ENCODE measurements around the gene HBB. TPM values are rescaled to one million over a fixed set of nuclear protein-coding genes. Genes with fewer than 3 reads are reported as not detected.

The HBB gene
- polyA plus RNA-seq, 1 donor from 2014 or later, result not detected

GRCh38 chr11:5238486-5238885, 11.6 kb upstream of the HBB start:
- H3K36me3 ChIP-seq (ENCODE audit: insufficient read depth, low read length), result no peaks in the 10 kb centered on the region
- H3F3A ChIP-seq (ENCODE audit: insufficient read depth, low read length, poor library complexity, severe bottlenecking), result no peaks in the 10 kb centered on the region
- no peaks in the 10 kb centered on the region for H3K9me2 ChIP-seq (ENCODE audit: insufficient read depth, low read length)
- no peak overlapping the region for H3K4me2 ChIP-seq (ENCODE audit: low read length)
- no peak for TF ChIP-seq SMC3 (conservative IDR thresholded peaks at IDR 0.05; ENCODE audit: poor library complexity)
- no peak for TF ChIP-seq RAD21 (conservative IDR thresholded peaks at IDR 0.05)
- no peak for TF ChIP-seq MXI1 (conservative IDR thresholded peaks at IDR 0.05; ENCODE audit: poor library complexity, severe bottlenecking)
- no peak for TF ChIP-seq TAF1 (IDR thresholded peaks at IDR 0.05; ENCODE audit: low read depth)
- TF ChIP-seq, protein P1, sequence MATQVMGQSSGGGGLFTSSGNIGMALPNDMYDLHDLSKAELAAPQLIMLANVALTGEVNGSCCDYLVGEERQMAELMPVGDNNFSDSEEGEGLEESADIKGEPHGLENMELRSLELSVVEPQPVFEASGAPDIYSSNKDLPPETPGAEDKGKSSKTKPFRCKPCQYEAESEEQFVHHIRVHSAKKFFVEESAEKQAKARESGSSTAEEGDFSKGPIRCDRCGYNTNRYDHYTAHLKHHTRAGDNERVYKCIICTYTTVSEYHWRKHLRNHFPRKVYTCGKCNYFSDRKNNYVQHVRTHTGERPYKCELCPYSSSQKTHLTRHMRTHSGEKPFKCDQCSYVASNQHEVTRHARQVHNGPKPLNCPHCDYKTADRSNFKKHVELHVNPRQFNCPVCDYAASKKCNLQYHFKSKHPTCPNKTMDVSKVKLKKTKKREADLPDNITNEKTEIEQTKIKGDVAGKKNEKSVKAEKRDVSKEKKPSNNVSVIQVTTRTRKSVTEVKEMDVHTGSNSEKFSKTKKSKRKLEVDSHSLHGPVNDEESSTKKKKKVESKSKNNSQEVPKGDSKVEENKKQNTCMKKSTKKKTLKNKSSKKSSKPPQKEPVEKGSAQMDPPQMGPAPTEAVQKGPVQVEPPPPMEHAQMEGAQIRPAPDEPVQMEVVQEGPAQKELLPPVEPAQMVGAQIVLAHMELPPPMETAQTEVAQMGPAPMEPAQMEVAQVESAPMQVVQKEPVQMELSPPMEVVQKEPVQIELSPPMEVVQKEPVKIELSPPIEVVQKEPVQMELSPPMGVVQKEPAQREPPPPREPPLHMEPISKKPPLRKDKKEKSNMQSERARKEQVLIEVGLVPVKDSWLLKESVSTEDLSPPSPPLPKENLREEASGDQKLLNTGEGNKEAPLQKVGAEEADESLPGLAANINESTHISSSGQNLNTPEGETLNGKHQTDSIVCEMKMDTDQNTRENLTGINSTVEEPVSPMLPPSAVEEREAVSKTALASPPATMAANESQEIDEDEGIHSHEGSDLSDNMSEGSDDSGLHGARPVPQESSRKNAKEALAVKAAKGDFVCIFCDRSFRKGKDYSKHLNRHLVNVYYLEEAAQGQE (IDR thresholded peaks at IDR 0.05; ENCODE audit: borderline replicate concordance), result no peak
- TF ChIP-seq EP300 (conservative IDR thresholded peaks at IDR 0.05; ENCODE audit: poor library complexity, severe bottlenecking), result no peak
- no peak for TF ChIP-seq EZH2 (IDR thresholded peaks at IDR 0.05; ENCODE audit: borderline replicate concordance, insufficient read depth, low read length, poor library complexity, severe bottlenecking)
- no peak overlapping the region for H3K4me3 ChIP-seq (ENCODE audit: low read length)
- no peak overlapping the region for H3K27ac ChIP-seq (ENCODE audit: low read length)
- H3K79me2 ChIP-seq (replicated peaks; ENCODE audit: insufficient read depth, low read length), result no peaks in the 10 kb centered on the region
- no peaks in the 10 kb centered on the region for H4K20me1 ChIP-seq (ENCODE audit: insufficient read depth)
- no peak overlapping the region for H2AFZ ChIP-seq (ENCODE audit: low read depth, low read length)
- H3K9me3 ChIP-seq (ENCODE audit: low read length), result no peaks in the 10 kb centered on the region
- no peaks in the 10 kb centered on the region for H3K27me3 ChIP-seq (ENCODE audit: insufficient read depth, low read depth, low read length)
- H3K9ac ChIP-seq (ENCODE audit: low read length), result no peak overlapping the region

DNA sequence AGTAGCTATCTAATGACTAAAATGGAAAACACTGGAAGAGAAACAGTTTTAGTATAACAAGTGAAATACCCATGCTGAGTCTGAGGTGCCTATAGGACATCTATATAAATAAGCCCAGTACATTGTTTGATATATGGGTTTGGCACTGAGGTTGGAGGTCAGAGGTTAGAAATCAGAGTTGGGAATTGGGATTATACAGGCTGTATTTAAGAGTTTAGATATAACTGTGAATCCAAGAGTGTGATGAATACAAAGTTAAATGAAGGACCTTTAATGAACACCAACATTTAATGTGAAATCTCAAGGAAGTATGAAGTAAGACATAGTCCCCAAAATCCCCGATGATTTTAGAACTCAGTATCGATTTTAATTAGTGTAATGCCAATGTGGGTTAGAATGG, 10.5 kb upstream of the HBB start:
- Histone ChIP-seq H3K9me2 (ENCODE audit: insufficient read depth, low read length) (no peaks in the 10 kb centered on the region), H3K9me3 (ENCODE audit: low read length) (no peaks in the 10 kb centered on the region), H3K9ac (ENCODE audit: low read length) (no peak overlapping the region), H3K27ac (ENCODE audit: low read length) (no peak overlapping the region), H2AFZ (ENCODE audit: low read depth, low read length) (no peak overlapping the region), H3K27me3 (ENCODE audit: insufficient read depth, low read depth, low read length) (no peaks in the 10 kb centered on the region), H3F3A (ENCODE audit: insufficient read depth, low read length, poor library complexity, severe bottlenecking) (no peaks in the 10 kb centered on the region), H3K4me3 (ENCODE audit: low read length) (no peak overlapping the region), H3K36me3 (ENCODE audit: insufficient read depth, low read length) (no peaks in the 10 kb centered on the region), H4K20me1 (ENCODE audit: insufficient read depth) (no peaks in the 10 kb centered on the region), H3K4me2 (ENCODE audit: low read length) (no peak overlapping the region), H3K79me2 (replicated peaks; ENCODE audit: insufficient read depth, low read length) (no peaks in the 10 kb centered on the region)
- TF ChIP-seq, protein P1 (IDR thresholded peaks at IDR 0.05; ENCODE audit: borderline replicate concordance), result no peak
- no peak for TF ChIP-seq CTCF (IDR thresholded peaks at IDR 0.05; ENCODE audit: poor library complexity, severe bottlenecking)
- TF ChIP-seq SMC3 (conservative IDR thresholded peaks at IDR 0.05; ENCODE audit: poor library complexity), result no peak
- no peak for TF ChIP-seq MXI1 (conservative IDR thresholded peaks at IDR 0.05; ENCODE audit: poor library complexity, severe bottlenecking)
- no peak for TF ChIP-seq EP300 (conservative IDR thresholded peaks at IDR 0.05; ENCODE audit: poor library complexity, severe bottlenecking)
- no peak for TF ChIP-seq EZH2 (IDR thresholded peaks at IDR 0.05; ENCODE audit: borderline replicate concordance, insufficient read depth, low read length, poor library complexity, severe bottlenecking)
- no peak for TF ChIP-seq TAF1 (IDR thresholded peaks at IDR 0.05; ENCODE audit: low read depth)
- no peak for TF ChIP-seq RAD21 (conservative IDR thresholded peaks at IDR 0.05)
- TF ChIP-seq POLR2AphosphoS5 (IDR thresholded peaks at IDR 0.05), result no peak

Measured in neural cell (in vitro differentiated cells).